H9 (cell line): ENCODE measurements around the gene C2orf72. TPM values are rescaled to one million over a fixed set of nuclear protein-coding genes. Genes with fewer than 3 reads are reported as not detected.

Experiments used
- DNase-seq: peaks from one replicate; pipeline ENCODE4 v3.0.0-alpha.2; 2017
- H2AFZ ChIP-seq: one replicate; pipeline ENCODE4 v1.6.1; 2013; ENCODE audit warnings: mild to moderate bottlenecking, low read length, control low read depth, moderate library complexity
- H2AK5ac ChIP-seq: 2 replicates; pipeline ENCODE4 v1.6.1; 2013; ENCODE audit warnings: low read length, control low read depth, mixed read lengths; ENCODE audit not compliant: insufficient read length
- H2BK120ac ChIP-seq: one replicate; pipeline ENCODE4 v1.6.1; 2013; ENCODE audit warnings: low read depth, mild to moderate bottlenecking, low read length, control low read depth, inconsistent platforms; ENCODE audit not compliant: poor library complexity, severe bottlenecking
- H2BK12ac ChIP-seq: 2 replicates; pipeline ENCODE4 v1.6.1; 2013; ENCODE audit warnings: low read length, control low read depth, mixed read lengths, low read depth; ENCODE audit not compliant: insufficient read length
- H2BK15ac ChIP-seq: 2 replicates; pipeline ENCODE4 v1.6.1; 2013; ENCODE audit warnings: low read depth, low read length, control low read depth
- H2BK20ac ChIP-seq: one replicate; pipeline ENCODE4 v1.6.1; 2013; ENCODE audit warnings: low read depth, mild to moderate bottlenecking, low read length, control low read depth, inconsistent platforms; ENCODE audit not compliant: poor library complexity, severe bottlenecking
- H2BK5ac ChIP-seq: 2 replicates; pipeline ENCODE4 v1.6.1; 2013; ENCODE audit warnings: low read length, control low read depth, mixed read lengths; ENCODE audit not compliant: insufficient read length
- H3K14ac ChIP-seq: 2 replicates; pipeline ENCODE4 v1.6.1; 2013; ENCODE audit warnings: low read length, control low read depth; ENCODE audit not compliant: insufficient read depth
- H3K18ac ChIP-seq: 2 replicates; pipeline ENCODE4 v1.6.1; 2013; ENCODE audit warnings: low read depth, mild to moderate bottlenecking, mixed read lengths, low read length, control low read depth; ENCODE audit not compliant: insufficient read length
- H3K23ac ChIP-seq: 2 replicates; pipeline ENCODE4 v1.6.1; 2013; ENCODE audit warnings: low read length, control low read depth, mixed read lengths, low read depth; ENCODE audit not compliant: insufficient read length
- H3K23me2 ChIP-seq: 2 replicates; pipeline ENCODE4 v1.6.1; 2013; ENCODE audit warnings: low read depth, mild to moderate bottlenecking, mixed read lengths, low read length, control low read depth; ENCODE audit not compliant: insufficient read length, poor library complexity, severe bottlenecking
- H3K27ac ChIP-seq: 2 replicates; pipeline ENCODE4 v1.5.1; 2013; ENCODE audit warnings: low read length, control low read depth, mixed read lengths, low read depth; ENCODE audit not compliant: insufficient read length
- H3K27me3 ChIP-seq: 2 replicates; pipeline ENCODE4 v1.6.1; 2013; ENCODE audit warnings: low read length, control low read depth, inconsistent platforms; ENCODE audit not compliant: insufficient read depth
- H3K4ac ChIP-seq: 2 replicates; pipeline ENCODE4 v1.6.1; 2013; ENCODE audit warnings: low read depth, mild to moderate bottlenecking, control low read depth, inconsistent platforms, low read length, moderate library complexity
- H3K4me1 ChIP-seq: 2 replicates; pipeline ENCODE4 v1.6.1; 2013; ENCODE audit warnings: low read length, control low read depth, inconsistent platforms; ENCODE audit not compliant: insufficient read depth
- H3K4me2 ChIP-seq: 2 replicates; pipeline ENCODE4 v1.6.1; 2013; ENCODE audit warnings: low read length, control low read depth, mixed read lengths; ENCODE audit not compliant: insufficient read length, insufficient read depth
- H3K56ac ChIP-seq: 2 replicates; pipeline ENCODE4 v1.6.1; 2013; ENCODE audit warnings: low read depth, mild to moderate bottlenecking, mixed read lengths, low read length, control low read depth; ENCODE audit not compliant: insufficient read length
- H3K79me1 ChIP-seq: 2 replicates; pipeline ENCODE4 v1.6.1; 2013; ENCODE audit warnings: low read depth, mild to moderate bottlenecking, moderate library complexity, low read length, control low read depth, inconsistent platforms; ENCODE audit not compliant: insufficient read depth, poor library complexity, severe bottlenecking
- H3K79me2 ChIP-seq: 2 replicates; pipeline ENCODE4 v1.6.1; 2013; ENCODE audit warnings: low read length, control low read depth, inconsistent platforms; ENCODE audit not compliant: insufficient read depth
- H3K9ac ChIP-seq: 2 replicates; pipeline ENCODE4 v1.6.1; 2013; ENCODE audit warnings: low read length, control low read depth, mixed read lengths; ENCODE audit not compliant: insufficient read length; ENCODE audit errors: extremely low read depth
- H3K9me3 ChIP-seq: one replicate; pipeline ENCODE4 v1.6.1; 2013; ENCODE audit warnings: low read depth, low read length, inconsistent platforms; ENCODE audit not compliant: control insufficient read depth
- H3T11ph ChIP-seq: one replicate; pipeline ENCODE4 v1.6.1; 2013; ENCODE audit warnings: mild to moderate bottlenecking, low read length, control low read depth, inconsistent platforms
- H4K20me1 ChIP-seq: one replicate; pipeline ENCODE4 v1.6.1; 2013; ENCODE audit not compliant: control insufficient read depth, insufficient read length, insufficient read depth
- H4K5ac ChIP-seq: 2 replicates; pipeline ENCODE4 v1.6.1; 2013; ENCODE audit warnings: low read depth, mild to moderate bottlenecking, mixed read lengths, low read length, control low read depth; ENCODE audit not compliant: insufficient read length
- H4K8ac ChIP-seq: replicated peaks from 2 replicates; pipeline ENCODE4 v1.6.1; 2013; ENCODE audit warnings: low read length, control low read depth, mixed read lengths, low read depth; ENCODE audit not compliant: insufficient read length
- H4K91ac ChIP-seq: 2 replicates; pipeline ENCODE4 v1.6.1; 2013; ENCODE audit warnings: low read depth, mild to moderate bottlenecking, moderate library complexity, mixed read lengths, low read length, control low read depth; ENCODE audit not compliant: insufficient read length
- H3K27ac Mint-ChIP-seq, 3 experiments: 2 replicates in 2 of 3; 3 replicates in 1 of 3; pipeline ENCODE4 v1.8.0; 2020 to 2021; ENCODE audit warnings: mixed read lengths in 3 of 3, mild to moderate bottlenecking in 1 of 3, moderate library complexity in 1 of 3
- H3K27me3 Mint-ChIP-seq: 2 replicates; pipeline ENCODE4 v1.8.0; 2021; ENCODE audit warnings: low read depth, mild to moderate bottlenecking, moderate library complexity, mixed read lengths
- H3K36me3 Mint-ChIP-seq, 3 experiments: 2 replicates in 2 of 3; 3 replicates in 1 of 3; pipeline ENCODE4 v1.8.0; 2020 to 2021; ENCODE audit warnings: low read depth in 3 of 3, mixed read lengths in 3 of 3; ENCODE audit not compliant: insufficient read depth in 1 of 3
- H3K4me1 Mint-ChIP-seq, 2 experiments: 2 replicates each; pipeline ENCODE4 v1.8.0; 2020; ENCODE audit warnings: mixed read lengths in 2 of 2
- H3K4me3 Mint-ChIP-seq, 2 experiments: 2 replicates in 1 of 2; 3 replicates in 1 of 2; pipeline ENCODE4 v1.8.0; 2020 to 2021; ENCODE audit warnings: mild to moderate bottlenecking in 2 of 2, mixed read lengths in 2 of 2, moderate library complexity in 1 of 2
- H3K9me3 Mint-ChIP-seq, 2 experiments: 2 replicates in 1 of 2; 3 replicates in 1 of 2; pipeline ENCODE4 v1.8.0; 2020; ENCODE audit warnings: mild to moderate bottlenecking in 2 of 2, mixed read lengths in 2 of 2, moderate library complexity in 1 of 2
- WGBS: extraction: QIAGEN DNeasy Blood & Tissue Kit; methylation state at CpG from one replicate; pipeline ENCODE4 v1.1.7; 2013; ENCODE audit warnings: missing lambda C conversion rate, low lambda C conversion rate, mixed read lengths; ENCODE audit not compliant: insufficient read length; ENCODE audit errors: extremely low coverage; 5-methylcytosine and 5-hydroxymethylcytosine counted together
- total RNA-seq: library from RNA; stranded (reverse); gene quantifications from 2 replicates; pipeline ENCODE4 v1.2.1, GENCODE V29; 2021
- TF ChIP-seq, protein P1 (sequence below): fragments of 200-600 bp; sonication (generic); conservative IDR thresholded peaks from 3 replicates; pipeline ENCODE4 v1.8.0; 2021; ENCODE audit warnings: antibody characterized with exemption, mild to moderate bottlenecking

The C2orf72 gene
- total RNA-seq, 1 experiment from 2014 or later: 1.0 TPM

DNA sequence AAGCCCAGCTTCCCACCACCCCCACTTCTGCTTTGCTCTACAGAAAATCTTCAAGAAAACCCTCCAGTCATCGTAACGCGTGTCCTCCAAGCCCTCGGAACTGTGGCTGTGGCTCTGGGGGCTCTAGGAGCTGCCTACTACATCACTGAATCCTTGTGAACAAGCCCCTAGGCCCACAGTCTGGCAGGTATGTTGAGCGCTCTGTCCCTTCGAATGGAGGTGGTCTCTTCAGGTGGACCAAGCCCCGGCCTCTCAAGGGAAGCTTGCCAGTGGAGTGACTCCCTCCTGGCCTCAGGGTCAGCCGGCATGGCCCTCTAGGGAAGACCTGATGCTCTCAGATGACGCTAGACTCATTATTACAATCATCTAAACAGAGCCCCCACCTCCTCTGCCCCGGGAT, 34.7 kb upstream of the C2orf72 start:
- peaks cover 11 to 18% of the 10 kb centered on the region in 2 experiments for H3K9me3 Mint-ChIP-seq
- no peaks in the 10 kb centered on the region for H4K20me1 ChIP-seq
- H3K56ac ChIP-seq: no peak overlapping the region
- H3K23ac ChIP-seq: no peak overlapping the region
- no peak overlapping the region for H3K27ac ChIP-seq
- H3K18ac ChIP-seq: no peak overlapping the region
- no peak overlapping the region for H2BK120ac ChIP-seq
- H2BK12ac ChIP-seq: no peak overlapping the region
- H3K4me3 Mint-ChIP-seq: no peak overlapping the region
- no peak overlapping the region for H3K4ac ChIP-seq
- no peaks in the 10 kb centered on the region for H3K79me1 ChIP-seq
- H3K23me2 ChIP-seq: no peaks in the 10 kb centered on the region
- H2BK5ac ChIP-seq: no peak overlapping the region
- no peak overlapping the region for H2BK15ac ChIP-seq
- no peaks in the 10 kb centered on the region; the same call in 1 of the 2 replicates for H3K27me3 ChIP-seq
- no peaks in the 10 kb centered on the region for H3K4me1 ChIP-seq
- no CpG with 5 or more reads among the region's 10 CpGs for WGBS
- no peak for DNase-seq
- no peak overlapping the region for H4K91ac ChIP-seq
- H3K27ac Mint-ChIP-seq: no peak overlapping the region; a peak in 1 of 7 replicates
- H3K14ac ChIP-seq: no peak overlapping the region
- no peak overlapping the region for H2AFZ ChIP-seq
- no peak overlapping the region for H2AK5ac ChIP-seq
- no peaks in the 10 kb centered on the region for H3K79me2 ChIP-seq
- H4K5ac ChIP-seq: no peak overlapping the region
- peaks cover 4 to 8% of the 10 kb centered on the region in 2 experiments; a peak in 2 of 4 replicates for H3K4me1 Mint-ChIP-seq
- H3T11ph ChIP-seq: no peak overlapping the region
- H3K9ac ChIP-seq: no peak overlapping the region
- peaks cover 62% of the 10 kb centered on the region for H3K27me3 Mint-ChIP-seq
- H4K8ac ChIP-seq: no peak overlapping the region
- H2BK20ac ChIP-seq: no peak overlapping the region
- peaks cover 9 to 10% (median 9%) of the 10 kb centered on the region in 3 experiments for H3K36me3 Mint-ChIP-seq
- no peaks in the 10 kb centered on the region for H3K9me3 ChIP-seq
- H3K4me2 ChIP-seq: no peak overlapping the region
- TF ChIP-seq, protein P1, sequence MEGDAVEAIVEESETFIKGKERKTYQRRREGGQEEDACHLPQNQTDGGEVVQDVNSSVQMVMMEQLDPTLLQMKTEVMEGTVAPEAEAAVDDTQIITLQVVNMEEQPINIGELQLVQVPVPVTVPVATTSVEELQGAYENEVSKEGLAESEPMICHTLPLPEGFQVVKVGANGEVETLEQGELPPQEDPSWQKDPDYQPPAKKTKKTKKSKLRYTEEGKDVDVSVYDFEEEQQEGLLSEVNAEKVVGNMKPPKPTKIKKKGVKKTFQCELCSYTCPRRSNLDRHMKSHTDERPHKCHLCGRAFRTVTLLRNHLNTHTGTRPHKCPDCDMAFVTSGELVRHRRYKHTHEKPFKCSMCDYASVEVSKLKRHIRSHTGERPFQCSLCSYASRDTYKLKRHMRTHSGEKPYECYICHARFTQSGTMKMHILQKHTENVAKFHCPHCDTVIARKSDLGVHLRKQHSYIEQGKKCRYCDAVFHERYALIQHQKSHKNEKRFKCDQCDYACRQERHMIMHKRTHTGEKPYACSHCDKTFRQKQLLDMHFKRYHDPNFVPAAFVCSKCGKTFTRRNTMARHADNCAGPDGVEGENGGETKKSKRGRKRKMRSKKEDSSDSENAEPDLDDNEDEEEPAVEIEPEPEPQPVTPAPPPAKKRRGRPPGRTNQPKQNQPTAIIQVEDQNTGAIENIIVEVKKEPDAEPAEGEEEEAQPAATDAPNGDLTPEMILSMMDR: no peak
